ENCODE data around the gene TMIGD1.

GRCh38 chr17:30354701-30355100 lies 20.8 kb upstream of the TMIGD1 start:
- TF ChIP-seq USF2 (IDR thresholded peaks at IDR 0.05; ENCODE audit: borderline replicate concordance, low read depth, low read length) (no peak), CTCF (IDR thresholded peaks at IDR 0.05) (no peak), SMC3 (IDR thresholded peaks at IDR 0.05; ENCODE audit: low read depth, low read length) (no peak), NFIC (IDR thresholded peaks at IDR 0.05; ENCODE audit: borderline replicate concordance) (no peak), EP300 (IDR thresholded peaks at IDR 0.05; ENCODE audit: borderline replicate concordance in 1 of 2, low read depth in 1 of 2, low read length in 1 of 2) (no peak), TEAD4 (IDR thresholded peaks at IDR 0.05; ENCODE audit: borderline replicate concordance, insufficient read depth) (no peak), MEF2A (IDR thresholded peaks at IDR 0.05; ENCODE audit: borderline replicate concordance, low read depth) (no peak), MXI1 (IDR thresholded peaks at IDR 0.05; ENCODE audit: low read depth, low read length) (no peak), NRF1 (IDR thresholded peaks at IDR 0.05; ENCODE audit: low read depth, low read length) (no peak), GABPA (IDR thresholded peaks at IDR 0.05; ENCODE audit: low read depth) (no peak)
